Activated T-helper 2 cell treated with anti-CD3 and anti-CD28 coated beads, Interferon-gamma antibody, Interleukin-2, Interleukin-4, amounts not matched to agents 10 μg/mL and 5 μg/mL and 100 μg/mL, durations not matched to agents 14 hours and 24 hours and 36 hours (primary cell): ENCODE measurements around the gene TEAD1. TPM values are rescaled to one million over a fixed set of nuclear protein-coding genes. Genes with fewer than 3 reads are reported as not detected.

Experiments
- DNase-seq: peaks from one replicate; pipeline ENCODE4 v3.0.0; 2021; ENCODE audit warnings: low spot score
- H3K27ac Mint-ChIP-seq: one replicate; pipeline ENCODE4 v1.8.0; 2021; ENCODE audit warnings: mixed read lengths
- H3K27me3 Mint-ChIP-seq: one replicate; pipeline ENCODE4 v1.8.0; 2021; ENCODE audit warnings: low read depth, mixed read lengths
- H3K36me3 Mint-ChIP-seq: one replicate; pipeline ENCODE4 v1.8.0; 2021; ENCODE audit warnings: low read depth, mixed read lengths
- H3K4me1 Mint-ChIP-seq: one replicate; pipeline ENCODE4 v1.8.0; 2021; ENCODE audit warnings: low read depth, mixed read lengths
- H3K4me3 Mint-ChIP-seq: one replicate; pipeline ENCODE4 v1.8.0; 2021; ENCODE audit warnings: low read depth, mild to moderate bottlenecking, moderate library complexity, mixed read lengths
- H3K9me3 Mint-ChIP-seq: one replicate; pipeline ENCODE4 v1.8.0; 2021; ENCODE audit warnings: mixed read lengths
- intact Hi-C: fragments of 100-400 bp; cut with micrococcal nuclease; formaldehyde crosslinking; loops from one replicate; pipeline ENCODE4 v1.15.1; 2023
- total RNA-seq: library from RNA; stranded (reverse); gene quantifications from 2 replicates; pipeline ENCODE4 v1.2.3, GENCODE V29; 2022

Gene TEAD1
- total RNA-seq, 1 donor from 2014 or later, result 1.3 TPM

DNA sequence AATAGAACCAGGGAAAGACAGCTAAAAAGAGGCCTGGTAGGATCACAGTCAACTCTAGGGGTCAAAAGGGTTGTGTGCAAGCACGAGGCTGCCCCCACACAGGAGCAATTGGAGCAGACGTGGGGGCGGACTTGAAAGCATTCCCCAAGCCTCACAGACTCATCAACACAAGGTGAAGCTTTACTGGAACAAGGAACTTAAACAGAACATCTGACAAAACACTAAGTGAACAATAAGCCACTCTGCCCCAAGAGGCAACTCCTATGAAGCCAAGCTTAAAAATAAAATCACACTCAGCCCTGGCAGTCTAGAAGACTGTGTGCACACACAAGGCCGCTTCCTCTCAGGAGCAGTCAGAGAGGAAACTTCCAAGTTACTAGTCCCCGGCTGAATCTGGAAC, 32.2 kb upstream of the TEAD1 start:
- Mint-ChIP-seq H3K4me3 (no peak overlapping the region), H3K27me3 (peaks cover 5% of the 10 kb centered on the region), H3K27ac (no peak overlapping the region), H3K4me1 (no peaks in the 10 kb centered on the region), H3K9me3 (no peaks in the 10 kb centered on the region), H3K36me3 (no peaks in the 10 kb centered on the region)
- intact Hi-C loops, result no loop called here
- no peak for DNase-seq

DNA sequence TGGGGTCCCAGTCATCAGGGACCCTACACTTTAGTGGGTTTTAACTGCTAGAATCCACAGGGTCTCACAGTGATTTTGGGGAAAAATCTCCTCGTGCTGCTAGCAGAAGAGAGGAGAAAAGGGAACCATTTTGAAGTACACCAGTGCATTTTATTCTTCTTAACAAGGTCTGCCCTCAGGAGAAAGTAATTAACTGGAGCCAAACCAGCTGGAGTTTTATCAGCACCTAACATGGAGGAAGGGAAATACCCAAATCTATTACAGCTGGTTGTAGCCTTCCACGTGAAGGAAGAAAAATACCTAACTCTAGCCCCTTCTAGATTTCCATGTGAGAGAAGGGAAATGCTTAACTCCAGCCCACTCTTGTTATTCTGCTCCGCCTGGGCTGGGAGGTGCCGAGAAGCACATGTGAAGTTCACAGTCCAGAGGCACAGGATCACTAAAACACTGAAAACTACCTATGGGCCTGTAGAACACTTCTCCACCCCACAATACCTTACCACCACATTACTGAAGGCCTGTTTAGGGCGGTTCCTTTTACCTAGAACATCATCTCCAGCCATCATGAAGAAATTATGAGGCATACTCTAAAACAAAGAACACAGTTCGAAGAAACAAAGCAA, 31.3 kb upstream of the TEAD1 start:
- intact Hi-C loops, result no loop called here
- no peak overlapping the region for H3K4me3 Mint-ChIP-seq
- H3K36me3 Mint-ChIP-seq, result no peaks in the 10 kb centered on the region
- peaks cover 5% of the 10 kb centered on the region for H3K27me3 Mint-ChIP-seq
- no peak overlapping the region for H3K27ac Mint-ChIP-seq
- H3K9me3 Mint-ChIP-seq, result no peaks in the 10 kb centered on the region
- DNase-seq, result no peak
- H3K4me1 Mint-ChIP-seq, result no peaks in the 10 kb centered on the region

DNA sequence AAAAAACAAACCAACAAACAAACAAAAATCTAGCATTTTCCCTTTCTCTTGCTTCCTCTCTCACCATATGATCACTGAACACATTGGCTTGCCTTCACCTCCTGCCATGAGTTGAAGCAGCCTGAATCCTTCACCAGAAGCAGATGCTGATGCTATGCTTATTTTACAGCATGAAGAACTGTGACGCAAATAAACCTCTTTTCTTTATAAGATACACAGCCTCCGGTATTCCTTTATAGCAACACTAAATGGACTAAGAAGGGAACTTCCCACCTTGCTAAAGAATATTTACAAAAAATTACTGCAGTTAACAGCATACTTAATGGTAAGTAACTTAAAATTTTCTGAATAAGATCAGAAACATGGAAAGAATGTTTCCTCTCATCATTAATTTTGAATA, 27.7 kb upstream of the TEAD1 start:
- Mint-ChIP-seq H3K27ac (no peak overlapping the region), H3K27me3 (peaks cover 5% of the 10 kb centered on the region), H3K4me1 (peaks cover 2% of the 10 kb centered on the region), H3K4me3 (no peak overlapping the region), H3K36me3 (no peaks in the 10 kb centered on the region), H3K9me3 (no peaks in the 10 kb centered on the region)
- no peak for DNase-seq
- intact Hi-C loops, result no loop called here

DNA sequence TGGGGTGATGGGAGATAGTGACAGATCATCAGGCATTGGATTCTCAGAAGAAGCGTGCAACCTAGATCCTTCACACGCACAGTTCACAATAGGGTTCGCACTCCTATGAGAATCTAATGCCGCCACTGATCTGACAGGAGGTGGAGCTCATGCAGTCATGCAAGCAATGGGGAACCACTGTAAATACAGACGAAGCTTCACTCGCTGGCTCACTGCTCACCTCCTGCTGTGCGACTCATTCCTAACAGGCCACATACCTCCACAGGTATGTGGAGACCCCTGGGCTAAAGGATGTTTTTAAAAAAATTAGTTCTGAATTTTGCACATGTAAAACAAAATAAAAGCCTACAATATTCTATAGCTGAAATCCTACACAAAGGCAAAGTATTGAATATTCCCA, 20.5 kb upstream of the TEAD1 start:
- Mint-ChIP-seq H3K36me3 (no peaks in the 10 kb centered on the region), H3K27ac (no peak overlapping the region), H3K27me3 (peaks cover 11% of the 10 kb centered on the region), H3K9me3 (peaks cover 6% of the 10 kb centered on the region), H3K4me3 (no peak overlapping the region), H3K4me1 (peaks cover 2% of the 10 kb centered on the region)
- intact Hi-C loops, result no loop called here
- DNase-seq, result no peak

DNA sequence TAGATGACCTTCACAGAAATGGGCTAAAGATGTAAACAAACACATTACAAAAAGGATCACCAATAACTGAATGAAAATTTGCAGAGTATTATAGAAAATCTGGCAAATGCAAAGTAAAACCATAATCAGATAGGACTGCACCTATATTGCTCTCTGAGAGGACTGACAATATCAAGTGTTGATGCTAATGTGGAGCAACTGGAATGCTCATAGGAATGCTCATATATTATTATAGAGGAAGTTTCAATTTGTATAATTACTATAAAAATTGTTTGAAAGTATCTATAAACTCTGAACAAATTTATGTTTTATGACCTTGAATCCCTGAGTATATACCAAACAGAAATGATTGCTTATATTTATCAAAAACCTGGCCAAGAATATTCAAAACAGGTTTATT, 18.4 kb upstream of the TEAD1 start:
- H3K9me3 Mint-ChIP-seq, result peaks cover 6% of the 10 kb centered on the region
- DNase-seq, result no peak
- no peaks in the 10 kb centered on the region for H3K36me3 Mint-ChIP-seq
- peaks cover 22% of the 10 kb centered on the region for H3K27me3 Mint-ChIP-seq
- H3K4me1 Mint-ChIP-seq, result peaks cover under 1% of the 10 kb centered on the region
- H3K4me3 Mint-ChIP-seq, result no peak overlapping the region
- intact Hi-C loops, result no loop called here
- no peak overlapping the region for H3K27ac Mint-ChIP-seq

DNA sequence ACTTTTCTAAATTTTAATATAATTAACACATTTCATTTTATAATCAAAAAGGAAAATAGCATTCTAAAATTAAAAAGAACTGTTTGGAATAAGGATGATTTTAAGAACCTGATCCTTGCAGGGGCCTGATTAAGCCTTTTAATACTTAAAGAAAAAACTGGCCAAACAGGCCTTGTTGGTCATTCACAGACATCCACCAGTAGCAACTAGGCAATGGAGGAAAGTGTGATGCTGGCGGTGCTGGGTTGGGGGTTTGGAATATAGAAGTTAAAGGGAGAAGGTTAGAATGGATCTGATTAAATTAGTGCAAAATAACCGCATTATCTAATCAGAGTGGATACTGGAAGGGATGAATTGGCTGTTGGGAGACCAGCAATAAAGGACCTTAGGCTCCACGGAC, 16.9 kb upstream of the TEAD1 start:
- no peak for DNase-seq
- Mint-ChIP-seq H3K9me3 (peaks cover 6% of the 10 kb centered on the region), H3K27ac (no peak overlapping the region), H3K27me3 (peaks cover 20% of the 10 kb centered on the region), H3K4me1 (no peaks in the 10 kb centered on the region), H3K36me3 (no peaks in the 10 kb centered on the region), H3K4me3 (no peak overlapping the region)
- intact Hi-C loops, result no loop called here

DNA sequence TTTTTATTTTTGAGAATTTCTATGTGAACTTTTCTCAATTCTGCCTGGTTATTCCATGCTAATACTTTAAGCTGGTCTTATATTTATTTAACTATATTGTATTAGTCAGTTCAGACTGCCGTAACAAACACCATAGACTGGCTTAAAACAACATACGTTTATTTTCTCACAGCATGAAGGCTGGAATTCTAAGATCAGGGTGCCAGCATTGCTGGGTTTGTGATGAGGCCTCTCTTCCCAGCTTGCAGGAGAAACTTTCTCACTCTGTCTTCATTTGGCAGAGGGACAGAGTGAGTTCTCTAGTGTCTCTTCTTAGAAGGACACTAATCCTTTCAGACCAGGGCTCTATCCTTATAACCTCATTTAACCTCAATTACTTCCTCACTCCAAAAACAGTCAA, 16.2 kb upstream of the TEAD1 start:
- Mint-ChIP-seq H3K9me3 (peaks cover 6% of the 10 kb centered on the region), H3K4me3 (no peak overlapping the region), H3K27me3 (peaks cover 19% of the 10 kb centered on the region), H3K36me3 (no peaks in the 10 kb centered on the region), H3K27ac (no peak overlapping the region), H3K4me1 (no peaks in the 10 kb centered on the region)
- DNase-seq, result no peak
- intact Hi-C loops, result no loop called here

DNA sequence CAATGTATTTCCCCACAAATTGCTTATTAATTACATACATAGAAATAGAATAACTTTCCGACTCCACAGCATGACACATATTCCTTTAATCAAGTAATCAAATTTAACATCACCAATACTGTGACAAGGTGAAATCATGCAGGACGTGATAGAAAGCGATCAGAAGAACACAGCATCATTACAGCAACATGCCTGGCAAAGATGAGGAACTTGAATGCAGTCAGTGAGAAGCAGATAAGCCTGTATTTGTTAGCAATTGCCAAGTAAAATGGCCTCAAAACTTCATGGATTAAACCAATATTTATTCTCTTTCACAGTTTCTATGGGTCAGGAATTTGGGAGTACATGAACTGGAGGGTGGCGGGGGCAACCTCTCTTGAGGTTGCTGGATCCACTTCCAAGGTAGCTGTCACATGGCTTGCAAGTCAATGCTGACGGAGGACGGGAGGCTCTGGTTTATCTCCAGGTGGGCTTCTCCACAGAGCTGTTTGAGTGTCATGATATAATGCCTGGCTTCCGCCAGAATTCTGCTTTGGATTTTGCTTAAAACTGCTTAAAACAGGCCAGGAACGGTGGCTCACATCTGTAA, 12.0 kb upstream of the TEAD1 start:
- peaks cover 32% of the 10 kb centered on the region for H3K27me3 Mint-ChIP-seq
- H3K36me3 Mint-ChIP-seq, result no peaks in the 10 kb centered on the region

DNA sequence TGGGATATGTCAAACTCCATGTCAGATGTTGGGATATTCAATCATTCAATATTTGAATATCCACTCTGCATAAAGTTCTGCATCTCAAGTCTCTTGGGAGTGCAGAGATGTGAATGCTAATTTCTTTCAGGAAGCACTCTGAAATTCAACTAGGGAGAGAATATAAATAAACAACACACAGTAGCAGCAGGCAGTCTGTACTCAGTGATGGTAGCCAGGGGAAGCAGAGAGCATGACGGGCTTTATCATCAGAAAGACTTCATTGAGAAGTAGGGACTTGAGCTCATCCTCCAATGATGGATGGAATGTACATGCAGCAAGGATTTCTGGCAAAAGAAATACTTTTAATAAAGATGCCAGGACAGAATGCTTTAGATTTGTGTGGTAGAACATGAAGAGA, 9.8 kb upstream of the TEAD1 start:
- Mint-ChIP-seq H3K36me3 (no peaks in the 10 kb centered on the region), H3K27ac (no peak overlapping the region), H3K4me3 (no peak overlapping the region), H3K9me3 (no peaks in the 10 kb centered on the region), H3K4me1 (no peaks in the 10 kb centered on the region), H3K27me3 (peaks cover 43% of the 10 kb centered on the region)
- intact Hi-C loops, result no loop called here
- no peak for DNase-seq

More for the DNA sequence above, 12.0 kb upstream of the TEAD1 start:
- intact Hi-C loops, result no loop called here
- no peak for DNase-seq
- H3K27ac Mint-ChIP-seq, result no peak overlapping the region
- H3K9me3 Mint-ChIP-seq, result no peaks in the 10 kb centered on the region
- H3K4me1 Mint-ChIP-seq, result no peaks in the 10 kb centered on the region
- H3K4me3 Mint-ChIP-seq, result no peak overlapping the region

DNA sequence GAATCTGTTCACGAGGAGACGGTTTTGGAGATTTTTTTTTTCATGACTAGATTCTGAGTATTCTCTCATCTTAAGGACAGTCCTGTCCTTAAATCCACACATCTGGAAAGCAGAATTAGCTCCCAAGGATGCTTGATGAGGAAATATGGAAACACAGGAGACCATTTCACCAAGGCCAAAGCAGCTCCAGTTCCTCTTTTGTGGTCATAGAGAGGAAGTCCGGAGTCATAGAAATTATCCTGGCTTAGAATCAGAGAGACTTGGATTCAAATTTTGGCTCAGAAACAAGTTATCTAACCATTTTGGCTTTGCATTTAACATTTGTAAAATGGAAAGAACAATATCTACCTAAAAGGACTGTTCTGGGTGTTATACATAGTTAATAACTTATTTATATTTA, 7.3 kb upstream of the TEAD1 start:
- Mint-ChIP-seq H3K27me3 (peaks cover 43% of the 10 kb centered on the region), H3K27ac (no peak overlapping the region), H3K9me3 (no peaks in the 10 kb centered on the region), H3K4me1 (no peaks in the 10 kb centered on the region), H3K36me3 (no peaks in the 10 kb centered on the region), H3K4me3 (no peak overlapping the region)
- intact Hi-C loops, result no loop called here
- no peak for DNase-seq

DNA sequence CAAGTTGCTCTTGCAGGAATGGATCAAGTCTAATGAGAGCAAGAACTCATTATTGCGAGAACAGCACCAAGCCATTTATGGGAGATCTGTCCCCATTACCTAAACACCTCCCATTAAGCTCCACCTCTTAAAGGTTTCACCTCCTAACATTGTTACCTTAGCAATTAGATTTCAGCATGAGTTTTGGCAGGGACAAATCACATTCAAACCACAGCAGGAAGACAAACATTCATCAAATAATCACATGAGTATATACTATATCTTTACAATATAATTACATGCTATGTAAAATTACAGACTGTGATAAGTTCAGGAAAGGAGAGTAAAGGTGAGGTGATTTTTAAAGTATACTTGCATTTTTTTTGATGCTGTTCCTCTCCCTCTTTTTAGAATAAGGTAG, 6.6 kb upstream of the TEAD1 start:
- Mint-ChIP-seq H3K27me3 (peaks cover 49% of the 10 kb centered on the region), H3K9me3 (no peaks in the 10 kb centered on the region), H3K27ac (no peak overlapping the region), H3K4me3 (no peak overlapping the region), H3K36me3 (no peaks in the 10 kb centered on the region), H3K4me1 (no peaks in the 10 kb centered on the region)
- intact Hi-C loops, result no loop called here
- no peak for DNase-seq

DNA sequence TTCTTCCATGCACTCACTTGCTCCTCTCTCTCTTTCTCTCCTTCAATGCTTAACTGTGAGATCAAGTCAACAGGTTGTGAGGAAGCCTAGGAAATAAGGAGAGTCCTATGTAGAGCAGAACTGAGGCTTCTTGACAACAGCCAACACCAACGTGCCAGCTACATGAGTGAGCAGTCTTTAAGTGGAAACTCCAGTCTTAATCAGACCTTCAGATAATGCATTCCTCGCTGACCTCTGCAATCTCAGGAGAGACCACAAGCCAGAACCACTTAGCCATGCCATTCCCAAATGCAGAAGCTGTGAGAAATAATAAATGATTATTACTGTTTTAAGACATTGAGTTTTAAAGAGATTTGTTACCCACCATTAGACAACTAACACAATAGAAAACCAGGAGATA, 6.1 kb upstream of the TEAD1 start:
- Mint-ChIP-seq H3K27ac (no peak overlapping the region), H3K4me3 (no peak overlapping the region), H3K4me1 (peaks cover under 1% of the 10 kb centered on the region), H3K36me3 (no peaks in the 10 kb centered on the region), H3K9me3 (no peaks in the 10 kb centered on the region), H3K27me3 (peaks cover 51% of the 10 kb centered on the region)
- intact Hi-C loops, result no loop called here
- no peak for DNase-seq

DNA sequence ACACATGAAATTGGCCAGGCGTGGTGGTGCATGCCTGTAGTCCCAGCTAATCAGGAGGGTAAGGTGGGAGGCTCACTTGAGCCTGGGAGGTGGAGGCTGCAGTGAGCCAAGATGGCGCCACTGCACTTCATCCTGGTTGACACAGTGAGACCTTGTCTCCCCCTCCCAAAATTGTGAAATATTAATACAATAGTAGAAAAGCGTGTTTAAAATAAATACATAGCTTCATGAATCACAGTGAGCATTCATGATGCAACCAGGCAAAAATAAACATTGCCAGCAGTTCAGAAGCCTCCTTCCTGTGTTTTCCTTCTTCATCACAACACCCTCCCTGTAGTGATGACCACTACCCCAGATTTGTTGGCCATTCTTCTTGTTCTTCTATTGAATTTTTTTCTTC, 4.3 kb upstream of the TEAD1 start:
- Mint-ChIP-seq H3K27me3 (peaks cover 49% of the 10 kb centered on the region), H3K9me3 (no peaks in the 10 kb centered on the region), H3K4me3 (no peak overlapping the region), H3K36me3 (no peaks in the 10 kb centered on the region), H3K27ac (no peak overlapping the region), H3K4me1 (peaks cover 6% of the 10 kb centered on the region)
- DNase-seq, result no peak
- intact Hi-C loops, result loop anchor here (10.0 kb wide), 1 partner anchor 145 kb away; no protein-coding TSS in a partner anchor
